ENCODE results near the gene PLCB1. TPM values are rescaled to one million over a fixed set of nuclear protein-coding genes. Genes with fewer than 3 reads are reported as not detected.
A peak's percentile ranks its signal among the peaks of the same experiment; 100 is the strongest.

Gene PLCB1
- total and polyA plus RNA-seq, 2 experiments from 2014 or later: 14.9 to 20.7 TPM

DNA sequence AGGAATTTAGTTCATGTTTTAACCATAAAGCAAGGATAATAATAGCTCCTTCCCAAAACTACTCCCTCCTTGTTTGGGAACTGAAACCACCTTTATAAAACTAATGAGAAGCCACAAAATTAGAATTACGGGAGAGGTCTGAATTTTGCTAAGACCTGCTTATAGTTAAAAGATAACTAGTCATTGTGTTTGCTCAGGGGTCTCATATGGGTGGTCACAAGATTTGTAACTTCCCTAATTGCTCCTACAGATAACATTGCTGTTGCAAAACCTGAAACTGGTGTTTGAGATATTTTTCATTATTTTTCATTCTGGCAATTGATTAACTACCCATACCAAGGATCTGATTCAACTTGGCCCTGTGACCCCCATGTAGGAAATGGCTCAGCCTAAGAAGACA lies 782.4 kb downstream of the PLCB1 start (continued):
- no peak for TF ChIP-seq EZH2phosphoT487 (IDR thresholded peaks at IDR 0.05; ENCODE audit: unreplicated experiment)
- TF ChIP-seq, protein P1, sequence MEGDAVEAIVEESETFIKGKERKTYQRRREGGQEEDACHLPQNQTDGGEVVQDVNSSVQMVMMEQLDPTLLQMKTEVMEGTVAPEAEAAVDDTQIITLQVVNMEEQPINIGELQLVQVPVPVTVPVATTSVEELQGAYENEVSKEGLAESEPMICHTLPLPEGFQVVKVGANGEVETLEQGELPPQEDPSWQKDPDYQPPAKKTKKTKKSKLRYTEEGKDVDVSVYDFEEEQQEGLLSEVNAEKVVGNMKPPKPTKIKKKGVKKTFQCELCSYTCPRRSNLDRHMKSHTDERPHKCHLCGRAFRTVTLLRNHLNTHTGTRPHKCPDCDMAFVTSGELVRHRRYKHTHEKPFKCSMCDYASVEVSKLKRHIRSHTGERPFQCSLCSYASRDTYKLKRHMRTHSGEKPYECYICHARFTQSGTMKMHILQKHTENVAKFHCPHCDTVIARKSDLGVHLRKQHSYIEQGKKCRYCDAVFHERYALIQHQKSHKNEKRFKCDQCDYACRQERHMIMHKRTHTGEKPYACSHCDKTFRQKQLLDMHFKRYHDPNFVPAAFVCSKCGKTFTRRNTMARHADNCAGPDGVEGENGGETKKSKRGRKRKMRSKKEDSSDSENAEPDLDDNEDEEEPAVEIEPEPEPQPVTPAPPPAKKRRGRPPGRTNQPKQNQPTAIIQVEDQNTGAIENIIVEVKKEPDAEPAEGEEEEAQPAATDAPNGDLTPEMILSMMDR (conservative IDR thresholded peaks at IDR 0.05; ENCODE audit: low read depth in 2 of 2): no peak
- TF ChIP-seq NANOG (IDR thresholded peaks at IDR 0.05; ENCODE audit: borderline replicate concordance): no peak

DNA sequence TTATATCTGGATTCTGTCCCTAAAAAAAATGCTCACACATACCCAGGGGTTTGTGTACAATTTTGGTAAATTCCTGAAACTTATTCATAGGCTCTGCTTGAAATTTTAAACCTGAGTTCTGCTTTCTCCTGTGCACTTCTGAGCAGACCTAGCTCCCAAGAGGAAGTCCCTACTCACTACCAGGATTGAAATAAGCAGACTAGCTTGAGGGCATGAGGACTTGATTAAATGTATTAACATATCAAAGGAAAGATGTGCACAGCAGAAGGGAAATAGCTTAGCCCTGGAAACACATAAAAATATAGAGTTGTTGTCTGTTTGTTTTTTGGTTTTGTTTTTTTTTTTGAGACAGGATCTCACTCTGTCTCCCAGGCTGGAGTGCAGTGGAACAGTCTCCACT lies 785.0 kb downstream of the PLCB1 start:
- peaks cover 26% of the 10 kb centered on the region for H3K4me1 Mint-ChIP-seq
- Histone ChIP-seq H3K36me3 (ENCODE audit: insufficient read depth) (no peaks in the 10 kb centered on the region), H3K9me2 (ENCODE audit: insufficient read depth) (no peaks in the 10 kb centered on the region; the same call in 1 of the 2 replicates), H3K79me2 (replicated peaks; ENCODE audit: insufficient read depth) (no peaks in the 10 kb centered on the region), H3K4me1 (ENCODE audit: insufficient read depth) (0 out of 2 replicates have a peak, but pooled peaks cover 6% of the 10 kb centered on the region), H2AFZ (no peak overlapping the region), H3K27ac (ENCODE audit: low read depth) (no peak overlapping the region), H4K20me1 (replicated peaks; ENCODE audit: insufficient read depth) (no peaks in the 10 kb centered on the region), H3K4me2 (peak overlapping the region; percentile 44; the same call in 1 of the 2 replicates), H3K4me3 (no peak overlapping the region), H3K27me3 (ENCODE audit: insufficient read depth) (no peaks in the 10 kb centered on the region), H3F3A (replicated peaks; ENCODE audit: low read depth) (no peaks in the 10 kb centered on the region)
- no peak overlapping the region for H3K27ac Mint-ChIP-seq
- peaks cover 11% of the 10 kb centered on the region; the same call in 2 of the 3 replicates for H3K9me3 Mint-ChIP-seq
- peaks cover 6% of the 10 kb centered on the region for H3K27me3 Mint-ChIP-seq (ENCODE audit: insufficient read depth, low read depth, poor library complexity)
- H3K4me3 Mint-ChIP-seq: no peak overlapping the region
- TF ChIP-seq, protein P1 (conservative IDR thresholded peaks at IDR 0.05; ENCODE audit: low read depth in 2 of 2): no peak
- no peak for TF ChIP-seq EZH2phosphoT487 (IDR thresholded peaks at IDR 0.05; ENCODE audit: unreplicated experiment)
- TF ChIP-seq ZNF114 (CRISPR knock-in tag; IDR thresholded peaks at IDR 0.05): no peak
- TF ChIP-seq JUNB (IDR thresholded peaks at IDR 0.05; ENCODE audit: unreplicated experiment): no peak
- TF ChIP-seq ZNF331 (CRISPR knock-in tag; IDR thresholded peaks at IDR 0.05; ENCODE audit: low read depth): no peak
- TF ChIP-seq, protein P2, sequence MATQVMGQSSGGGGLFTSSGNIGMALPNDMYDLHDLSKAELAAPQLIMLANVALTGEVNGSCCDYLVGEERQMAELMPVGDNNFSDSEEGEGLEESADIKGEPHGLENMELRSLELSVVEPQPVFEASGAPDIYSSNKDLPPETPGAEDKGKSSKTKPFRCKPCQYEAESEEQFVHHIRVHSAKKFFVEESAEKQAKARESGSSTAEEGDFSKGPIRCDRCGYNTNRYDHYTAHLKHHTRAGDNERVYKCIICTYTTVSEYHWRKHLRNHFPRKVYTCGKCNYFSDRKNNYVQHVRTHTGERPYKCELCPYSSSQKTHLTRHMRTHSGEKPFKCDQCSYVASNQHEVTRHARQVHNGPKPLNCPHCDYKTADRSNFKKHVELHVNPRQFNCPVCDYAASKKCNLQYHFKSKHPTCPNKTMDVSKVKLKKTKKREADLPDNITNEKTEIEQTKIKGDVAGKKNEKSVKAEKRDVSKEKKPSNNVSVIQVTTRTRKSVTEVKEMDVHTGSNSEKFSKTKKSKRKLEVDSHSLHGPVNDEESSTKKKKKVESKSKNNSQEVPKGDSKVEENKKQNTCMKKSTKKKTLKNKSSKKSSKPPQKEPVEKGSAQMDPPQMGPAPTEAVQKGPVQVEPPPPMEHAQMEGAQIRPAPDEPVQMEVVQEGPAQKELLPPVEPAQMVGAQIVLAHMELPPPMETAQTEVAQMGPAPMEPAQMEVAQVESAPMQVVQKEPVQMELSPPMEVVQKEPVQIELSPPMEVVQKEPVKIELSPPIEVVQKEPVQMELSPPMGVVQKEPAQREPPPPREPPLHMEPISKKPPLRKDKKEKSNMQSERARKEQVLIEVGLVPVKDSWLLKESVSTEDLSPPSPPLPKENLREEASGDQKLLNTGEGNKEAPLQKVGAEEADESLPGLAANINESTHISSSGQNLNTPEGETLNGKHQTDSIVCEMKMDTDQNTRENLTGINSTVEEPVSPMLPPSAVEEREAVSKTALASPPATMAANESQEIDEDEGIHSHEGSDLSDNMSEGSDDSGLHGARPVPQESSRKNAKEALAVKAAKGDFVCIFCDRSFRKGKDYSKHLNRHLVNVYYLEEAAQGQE (IDR thresholded peaks at IDR 0.05; ENCODE audit: unreplicated experiment): no peak
- no peak for TF ChIP-seq CREB1 (CRISPR knock-in tag; IDR thresholded peaks at IDR 0.05; ENCODE audit: low read depth)
- no peak for TF ChIP-seq EZH2 (IDR thresholded peaks at IDR 0.05; ENCODE audit: low read depth, unreplicated experiment)
- TF ChIP-seq NANOG (IDR thresholded peaks at IDR 0.05; ENCODE audit: borderline replicate concordance): no peak
- TF ChIP-seq STAT1 (IDR thresholded peaks at IDR 0.05; ENCODE audit: unreplicated experiment): no peak
- TF ChIP-seq, protein P3, sequence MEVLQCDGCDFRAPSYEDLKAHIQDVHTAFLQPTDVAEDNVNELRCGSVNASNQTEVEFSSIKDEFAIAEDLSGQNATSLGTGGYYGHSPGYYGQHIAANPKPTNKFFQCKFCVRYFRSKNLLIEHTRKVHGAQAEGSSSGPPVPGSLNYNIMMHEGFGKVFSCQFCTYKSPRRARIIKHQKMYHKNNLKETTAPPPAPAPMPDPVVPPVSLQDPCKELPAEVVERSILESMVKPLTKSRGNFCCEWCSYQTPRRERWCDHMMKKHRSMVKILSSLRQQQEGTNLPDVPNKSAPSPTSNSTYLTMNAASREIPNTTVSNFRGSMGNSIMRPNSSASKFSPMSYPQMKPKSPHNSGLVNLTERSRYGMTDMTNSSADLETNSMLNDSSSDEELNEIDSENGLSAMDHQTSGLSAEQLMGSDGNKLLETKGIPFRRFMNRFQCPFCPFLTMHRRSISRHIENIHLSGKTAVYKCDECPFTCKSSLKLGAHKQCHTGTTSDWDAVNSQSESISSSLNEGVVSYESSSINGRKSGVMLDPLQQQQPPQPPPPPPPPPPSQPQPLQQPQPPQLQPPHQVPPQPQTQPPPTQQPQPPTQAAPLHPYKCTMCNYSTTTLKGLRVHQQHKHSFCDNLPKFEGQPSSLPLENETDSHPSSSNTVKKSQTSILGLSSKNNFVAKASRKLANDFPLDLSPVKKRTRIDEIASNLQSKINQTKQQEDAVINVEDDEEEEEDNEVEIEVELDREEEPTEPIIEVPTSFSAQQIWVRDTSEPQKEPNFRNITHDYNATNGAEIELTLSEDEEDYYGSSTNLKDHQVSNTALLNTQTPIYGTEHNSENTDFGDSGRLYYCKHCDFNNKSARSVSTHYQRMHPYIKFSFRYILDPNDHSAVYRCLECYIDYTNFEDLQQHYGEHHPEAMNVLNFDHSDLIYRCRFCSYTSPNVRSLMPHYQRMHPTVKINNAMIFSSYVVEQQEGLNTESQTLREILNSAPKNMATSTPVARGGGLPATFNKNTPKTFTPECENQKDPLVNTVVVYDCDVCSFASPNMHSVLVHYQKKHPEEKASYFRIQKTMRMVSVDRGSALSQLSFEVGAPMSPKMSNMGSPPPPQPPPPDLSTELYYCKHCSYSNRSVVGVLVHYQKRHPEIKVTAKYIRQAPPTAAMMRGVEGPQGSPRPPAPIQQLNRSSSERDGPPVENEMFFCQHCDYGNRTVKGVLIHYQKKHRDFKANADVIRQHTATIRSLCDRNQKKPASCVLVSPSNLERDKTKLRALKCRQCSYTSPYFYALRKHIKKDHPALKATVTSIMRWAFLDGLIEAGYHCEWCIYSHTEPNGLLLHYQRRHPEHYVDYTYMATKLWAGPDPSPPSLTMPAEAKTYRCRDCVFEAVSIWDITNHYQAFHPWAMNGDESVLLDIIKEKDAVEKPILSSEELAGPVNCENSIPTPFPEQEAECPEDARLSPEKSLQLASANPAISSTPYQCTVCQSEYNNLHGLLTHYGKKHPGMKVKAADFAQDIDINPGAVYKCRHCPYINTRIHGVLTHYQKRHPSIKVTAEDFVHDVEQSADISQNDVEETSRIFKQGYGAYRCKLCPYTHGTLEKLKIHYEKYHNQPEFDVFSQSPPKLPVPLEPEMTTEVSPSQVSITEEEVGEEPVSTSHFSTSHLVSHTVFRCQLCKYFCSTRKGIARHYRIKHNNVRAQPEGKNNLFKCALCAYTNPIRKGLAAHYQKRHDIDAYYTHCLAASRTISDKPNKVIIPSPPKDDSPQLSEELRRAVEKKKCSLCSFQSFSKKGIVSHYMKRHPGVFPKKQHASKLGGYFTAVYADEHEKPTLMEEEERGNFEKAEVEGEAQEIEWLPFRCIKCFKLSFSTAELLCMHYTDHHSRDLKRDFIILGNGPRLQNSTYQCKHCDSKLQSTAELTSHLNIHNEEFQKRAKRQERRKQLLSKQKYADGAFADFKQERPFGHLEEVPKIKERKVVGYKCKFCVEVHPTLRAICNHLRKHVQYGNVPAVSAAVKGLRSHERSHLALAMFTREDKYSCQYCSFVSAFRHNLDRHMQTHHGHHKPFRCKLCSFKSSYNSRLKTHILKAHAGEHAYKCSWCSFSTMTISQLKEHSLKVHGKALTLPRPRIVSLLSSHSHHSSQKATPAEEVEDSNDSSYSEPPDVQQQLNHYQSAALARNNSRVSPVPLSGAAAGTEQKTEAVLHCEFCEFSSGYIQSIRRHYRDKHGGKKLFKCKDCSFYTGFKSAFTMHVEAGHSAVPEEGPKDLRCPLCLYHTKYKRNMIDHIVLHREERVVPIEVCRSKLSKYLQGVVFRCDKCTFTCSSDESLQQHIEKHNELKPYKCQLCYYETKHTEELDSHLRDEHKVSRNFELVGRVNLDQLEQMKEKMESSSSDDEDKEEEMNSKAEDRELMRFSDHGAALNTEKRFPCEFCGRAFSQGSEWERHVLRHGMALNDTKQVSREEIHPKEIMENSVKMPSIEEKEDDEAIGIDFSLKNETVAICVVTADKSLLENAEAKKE (CRISPR knock-in tag; IDR thresholded peaks at IDR 0.05): no peak
- ATAC-seq: no peak
- H3K36me3 Mint-ChIP-seq (ENCODE audit: low read depth): peaks cover 10% of the 10 kb centered on the region
- no peak for DNase-seq (ENCODE audit: low spot score)
